ENCODE data around the gene TGFBR1.

The TGFBR1 gene

GRCh38 chr9:99104459-99105151, at the start of gene TGFBR1:
Gene TGFBR1, plus strand, starts transcription at chr9:99105113. Its CDS starts 93 bp downstream, at chr9:99105206.
- peak; percentile 92 for DNase-seq
- peaks cover 28 to 54% of the 10 kb centered on the region in 2 donors for H3K4me1 Mint-ChIP-seq

GRCh38 chr9:99055384-99055783, 49.5 kb upstream of the TGFBR1 start:
- DNase-seq (no peak), ATAC-seq (replicated peaks) (no peak)
- no peak overlapping the region for H3K27ac Mint-ChIP-seq
- H3K27me3 Mint-ChIP-seq: no peaks in the 10 kb centered on the region
- H3K4me3 Mint-ChIP-seq: no peak overlapping the region
- H3K36me3 Mint-ChIP-seq: peaks cover 0 to 4% of the 10 kb centered on the region in 2 donors
- peaks cover 49 to 68% of the 10 kb centered on the region in 2 donors for H3K4me1 Mint-ChIP-seq
- H3K9me3 Mint-ChIP-seq: peaks cover 1 to 5% of the 10 kb centered on the region in 2 donors

More at GRCh38 chr9:99104459-99105151, at the start of gene TGFBR1:
- H3K4me3 Mint-ChIP-seq: peak within 1 kb of the TSS; percentile 95 to 98
- peaks cover 0 to 1% of the 10 kb centered on the region in 2 donors for H3K36me3 Mint-ChIP-seq
- H3K9me3 Mint-ChIP-seq: peaks cover 3 to 4% of the 10 kb centered on the region in 2 donors
- H3K27ac Mint-ChIP-seq: peak within 1 kb of the TSS; percentile 95
- peak; percentile 90 to 92 for ATAC-seq (replicated peaks)
- no peaks in the 10 kb centered on the region for H3K27me3 Mint-ChIP-seq

GRCh38 chr9:99056186-99056585, 48.7 kb upstream of the TGFBR1 start:
- Mint-ChIP-seq H3K27ac (no peak overlapping the region), H3K9me3 (peaks cover 1 to 5% of the 10 kb centered on the region in 2 donors), H3K4me3 (no peak overlapping the region), H3K36me3 (peaks cover 0 to 4% of the 10 kb centered on the region in 2 donors), H3K4me1 (peaks cover 49 to 68% of the 10 kb centered on the region in 2 donors), H3K27me3 (no peaks in the 10 kb centered on the region)
- DNase-seq (no peak), ATAC-seq (replicated peaks) (no peak)

GRCh38 chr9:99056886-99057664, 47.8 kb upstream of the TGFBR1 start:
- H3K27ac Mint-ChIP-seq: peak overlapping the region; percentile 4
- ATAC-seq (replicated peaks) (peak; percentile 41 to 43), DNase-seq (peak; percentile 14)

GRCh38 chr9:99057665-99058625, 47.0 kb upstream of the TGFBR1 start:
- peak; percentile 40 for DNase-seq
- peak; percentile 54 to 63 for ATAC-seq (replicated peaks)
- Mint-ChIP-seq H3K9me3 (peaks cover 1 to 5% of the 10 kb centered on the region in 2 donors), H3K4me1 (peaks cover 46 to 60% of the 10 kb centered on the region in 2 donors), H3K4me3 (peak overlapping the region; percentile 12 to 25), H3K27ac (peak overlapping the region; percentile 80), H3K36me3 (peaks cover 0 to 4% of the 10 kb centered on the region in 2 donors), H3K27me3 (no peaks in the 10 kb centered on the region)

More at GRCh38 chr9:99056886-99057664, 47.8 kb upstream of the TGFBR1 start:
- H3K27me3 Mint-ChIP-seq: no peaks in the 10 kb centered on the region
- peaks cover 49 to 68% of the 10 kb centered on the region in 2 donors for H3K4me1 Mint-ChIP-seq
- peak overlapping the region in 1 of 2 donors; percentile 25 for H3K4me3 Mint-ChIP-seq
- peaks cover 1 to 5% of the 10 kb centered on the region in 2 donors for H3K9me3 Mint-ChIP-seq
- peaks cover 0 to 4% of the 10 kb centered on the region in 2 donors for H3K36me3 Mint-ChIP-seq

- Mint-ChIP-seq H3K27me3 (no peaks in the 10 kb centered on the region), H3K27ac (peak overlapping the region; percentile 79), H3K4me3 (peak overlapping the region in 1 of 2 donors; percentile 18), H3K4me1 (peaks cover 36 to 47% of the 10 kb centered on the region in 2 donors), H3K9me3 (peaks cover 1 to 5% of the 10 kb centered on the region in 2 donors), H3K36me3 (peaks cover 0 to 4% of the 10 kb centered on the region in 2 donors)
- ATAC-seq (replicated peaks) (peak; percentile 93 to 96), DNase-seq (peak; percentile 31)
These were observed 45.7 kb upstream of the TGFBR1 start for GRCh38 chr9:99058964-99059921.

- H3K9me3 Mint-ChIP-seq: peaks cover under 1 to 1% of the 10 kb centered on the region in 2 donors
- H3K27ac Mint-ChIP-seq: peak overlapping the region; percentile 42
- DNase-seq: no peak
- peaks cover 0 to under 1% of the 10 kb centered on the region in 2 donors for H3K36me3 Mint-ChIP-seq
- ATAC-seq (replicated peaks): no peak
- H3K4me3 Mint-ChIP-seq: no peak overlapping the region
- no peaks in the 10 kb centered on the region for H3K27me3 Mint-ChIP-seq
- H3K4me1 Mint-ChIP-seq: peaks cover 35 to 40% of the 10 kb centered on the region in 2 donors
These were observed 44.3 kb upstream of the TGFBR1 start for GRCh38 chr9:99060621-99061020.

- Mint-ChIP-seq H3K4me1 (peaks cover 21 to 23% of the 10 kb centered on the region in 2 donors), H3K36me3 (no peaks in the 10 kb centered on the region), H3K27ac (no peak overlapping the region), H3K9me3 (no peaks in the 10 kb centered on the region), H3K27me3 (no peaks in the 10 kb centered on the region), H3K4me3 (no peak overlapping the region)
- DNase-seq: no peak
- no peak for ATAC-seq (replicated peaks)
These were observed 42.4 kb upstream of the TGFBR1 start for GRCh38 chr9:99062549-99062948.

GRCh38 chr9:99063522-99063921, 41.4 kb upstream of the TGFBR1 start:
- Mint-ChIP-seq H3K27ac (no peak overlapping the region), H3K4me3 (no peak overlapping the region), H3K4me1 (peaks cover 11 to 15% of the 10 kb centered on the region in 2 donors), H3K9me3 (no peaks in the 10 kb centered on the region), H3K36me3 (no peaks in the 10 kb centered on the region), H3K27me3 (no peaks in the 10 kb centered on the region)
- DNase-seq (no peak), ATAC-seq (replicated peaks) (no peak)

- Mint-ChIP-seq H3K27me3 (no peaks in the 10 kb centered on the region), H3K4me1 (peaks cover 8 to 11% of the 10 kb centered on the region in 2 donors), H3K36me3 (no peaks in the 10 kb centered on the region), H3K27ac (no peak overlapping the region), H3K9me3 (no peaks in the 10 kb centered on the region), H3K4me3 (no peak overlapping the region)
- ATAC-seq (replicated peaks) (no peak), DNase-seq (no peak)
These were observed 38.3 kb upstream of the TGFBR1 start for GRCh38 chr9:99066571-99066970.

GRCh38 chr9:99069075-99069474, 35.8 kb upstream of the TGFBR1 start:
- no peak for ATAC-seq (replicated peaks)
- Mint-ChIP-seq H3K4me1 (peaks cover 8 to 11% of the 10 kb centered on the region in 2 donors), H3K27ac (no peak overlapping the region), H3K36me3 (no peaks in the 10 kb centered on the region), H3K9me3 (no peaks in the 10 kb centered on the region), H3K4me3 (no peak overlapping the region), H3K27me3 (no peaks in the 10 kb centered on the region)
- DNase-seq: no peak

- Mint-ChIP-seq H3K27ac (no peak overlapping the region), H3K9me3 (no peaks in the 10 kb centered on the region), H3K4me3 (no peak overlapping the region), H3K36me3 (no peaks in the 10 kb centered on the region), H3K27me3 (no peaks in the 10 kb centered on the region), H3K4me1 (peaks cover 8% of the 10 kb centered on the region in 2 donors)
- DNase-seq: no peak
- ATAC-seq (replicated peaks): no peak
These were observed 35.4 kb upstream of the TGFBR1 start for GRCh38 chr9:99069546-99069945.

GRCh38 chr9:99070681-99071080, 34.2 kb upstream of the TGFBR1 start:
- Mint-ChIP-seq H3K4me1 (peaks cover 8% of the 10 kb centered on the region in 2 donors), H3K36me3 (no peaks in the 10 kb centered on the region), H3K27me3 (no peaks in the 10 kb centered on the region), H3K9me3 (no peaks in the 10 kb centered on the region), H3K4me3 (no peak overlapping the region), H3K27ac (no peak overlapping the region)
- DNase-seq (no peak), ATAC-seq (replicated peaks) (no peak)
